K562 (cell line): ENCODE results near the gene DVL2. TPM values are rescaled to one million over a fixed set of nuclear protein-coding genes. Genes with fewer than 3 reads are reported as not detected.
A peak's percentile ranks its signal among the peaks of the same experiment; 100 is the strongest.

Experiments
- ATF7 ChIP-seq: fragments of 450-650 bp; IDR thresholded peaks from 2 replicates; pipeline ENCODE4 v1.7.1; 2014; ENCODE audit warnings: mild to moderate bottlenecking, moderate library complexity
- ELF2 ChIP-seq: fragments of 250-450 bp; sonication (Bioruptor Pico); IDR thresholded peaks from 2 replicates; pipeline ENCODE4 v1.5.0; 2021; ENCODE audit warnings: mild to moderate bottlenecking
- ETV5 ChIP-seq: sonication (generic); formaldehyde crosslinking; IDR thresholded peaks from 2 replicates; pipeline ENCODE4 v1.4.0; 2020; ENCODE audit warnings: low read depth, mild to moderate bottlenecking, missing genetic modification reagents
- HDAC2 ChIP-seq: fragments of 450-650 bp; IDR thresholded peaks from 2 replicates; pipeline ENCODE4 v1.6.1; 2016; ENCODE audit warnings: mild to moderate bottlenecking
- MTA2 ChIP-seq: fragments of 450-650 bp; IDR thresholded peaks from 2 replicates; pipeline ENCODE4 v1.6.1; 2016; ENCODE audit warnings: low read depth
- NFATC3 ChIP-seq: fragments of 450-650 bp; IDR thresholded peaks from 2 replicates; pipeline ENCODE4 v1.6.1; 2017; ENCODE audit warnings: mild to moderate bottlenecking
- POLR2A ChIP-seq: fragments of 450-650 bp; conservative IDR thresholded peaks from 2 replicates; pipeline ENCODE4 v1.6.1; 2016
- POLR2G ChIP-seq: fragments of 200-400 bp; formaldehyde crosslinking; IDR thresholded peaks from 2 replicates; pipeline ENCODE4 v1.6.1; 2017; ENCODE audit warnings: low read depth, mild to moderate bottlenecking, antibody characterized with exemption, low read length, moderate library complexity
- RAD21 ChIP-seq, 2 experiments: fragments of 250-450 bp in 1 of 2; fragments of 450-650 bp in 1 of 2; sonication (Bioruptor Pico) in 1 of 2; formaldehyde crosslinking in 1 of 2; IDR thresholded peaks in 1 of 2; conservative IDR thresholded peaks in 1 of 2; 2 replicates each; pipeline versions ENCODE4 v1.4.0 to v1.8.0; 2020 to 2022; ENCODE audit warnings: mild to moderate bottlenecking in 2 of 2, moderate library complexity in 1 of 2
- TAF1 ChIP-seq: IDR thresholded peaks from 2 replicates; pipeline ENCODE4 v1.6.1; 2011; ENCODE audit warnings: mild to moderate bottlenecking, low read length, moderate library complexity; ENCODE audit not compliant: insufficient read depth, control insufficient read depth, severe bottlenecking; ENCODE audit errors: extremely low read depth
- THRAP3 ChIP-seq: fragments of 450-650 bp; IDR thresholded peaks from 2 replicates; pipeline ENCODE4 v1.6.1; 2016; ENCODE audit warnings: mild to moderate bottlenecking, inconsistent platforms, borderline replicate concordance
- ZNF431 ChIP-seq: sonication (generic); formaldehyde crosslinking; IDR thresholded peaks from 2 replicates; pipeline ENCODE4 v1.8.0; 2022; ENCODE audit warnings: mild to moderate bottlenecking, missing genetic modification reagents
- polyA plus RNA-seq, 8 experiments: library from polyadenylated mRNA; depleted of rRNA in 4 of 8; stranded (reverse) in 5 of 8; unstranded in 3 of 8; fragments of >200 nt; fragmentation: Nextera tagmentation in 2 of 8; fragmentation: Illumina TruSeq in 1 of 8; extraction: Ambion mirVana in 2 of 8; extraction: Trizol in 1 of 8; gene quantifications; 2 replicates each; pipeline versions ENCODE4 v1.2.1 to v1.2.3, GENCODE V29; 2011 to 2014; ENCODE audit warnings: inconsistent platforms in 1 of 8, missing spikeins in 1 of 8
- total RNA-seq, 7 experiments: library from RNA; depleted of rRNA in 6 of 7; stranded (reverse); fragments of >200 nt in 6 of 7; fragmentation: Illumina TruSeq in 2 of 7; extraction: Trizol in 2 of 7; gene quantifications; 2 replicates each; pipeline versions ENCODE4 v1.2.1 to v1.2.3, GENCODE V29; 2011 to 2021; ENCODE audit warnings: low replicate concordance in 1 of 7
- TF ChIP-seq, protein P1 (sequence below): fragments of 200-800 bp; sonication (Bioruptor generic); IDR thresholded peaks from 2 replicates; pipeline ENCODE4 v1.6.1; 2017; ENCODE audit warnings: missing genetic modification characterization, missing compliant biosample characterization
- TF ChIP-seq, protein P2 (sequence below), 2 experiments: fragments of 450-650 bp; formaldehyde crosslinking in 1 of 2; IDR thresholded peaks; 2 replicates each; pipeline versions ENCODE4 v1.4.0 to v1.6.1; 2014 to 2020; ENCODE audit warnings: mild to moderate bottlenecking in 2 of 2, borderline replicate concordance in 1 of 2, low read depth in 1 of 2
- TF ChIP-seq, protein P3 (sequence below): fragments of 450-650 bp; IDR thresholded peaks from 2 replicates; pipeline ENCODE4 v1.6.1; 2018; ENCODE audit not compliant: partially characterized antibody

DVL2 gene
- total and polyA plus RNA-seq, 9 of the 15 experiments (the other 6 are each of a cell fraction or from before 2014, with no cell fraction given), result 1.3 to 49.5 (median 24.3) TPM

DNA sequence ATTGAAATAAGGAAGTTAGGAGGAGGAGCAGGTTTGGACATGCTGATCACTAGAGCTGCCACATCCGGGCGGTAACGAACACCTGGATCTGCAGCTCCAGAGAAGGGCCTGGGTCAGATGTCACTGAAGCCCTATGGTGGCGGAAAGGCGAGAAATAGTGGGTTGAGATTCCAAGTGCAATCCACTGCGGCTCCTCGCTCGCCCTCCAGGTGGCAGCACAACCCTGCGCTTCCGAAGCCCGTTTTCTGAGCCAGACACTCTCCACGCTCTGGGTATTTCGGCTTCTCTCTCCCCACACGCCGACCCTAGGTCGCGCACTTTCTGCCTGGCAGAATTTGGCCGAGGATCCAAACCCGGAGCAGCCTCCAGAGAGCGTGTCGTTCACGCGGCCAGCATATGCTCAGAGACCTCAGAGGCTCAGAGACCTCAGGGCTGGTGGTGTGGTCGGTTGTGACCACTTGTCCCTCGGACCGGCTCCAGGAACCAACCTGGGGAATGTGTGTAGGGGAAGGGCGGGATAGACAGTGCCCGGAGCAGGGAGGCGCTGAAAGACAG lies 46.3 kb upstream of the DVL2 start (continued):
- TF ChIP-seq, protein P1, sequence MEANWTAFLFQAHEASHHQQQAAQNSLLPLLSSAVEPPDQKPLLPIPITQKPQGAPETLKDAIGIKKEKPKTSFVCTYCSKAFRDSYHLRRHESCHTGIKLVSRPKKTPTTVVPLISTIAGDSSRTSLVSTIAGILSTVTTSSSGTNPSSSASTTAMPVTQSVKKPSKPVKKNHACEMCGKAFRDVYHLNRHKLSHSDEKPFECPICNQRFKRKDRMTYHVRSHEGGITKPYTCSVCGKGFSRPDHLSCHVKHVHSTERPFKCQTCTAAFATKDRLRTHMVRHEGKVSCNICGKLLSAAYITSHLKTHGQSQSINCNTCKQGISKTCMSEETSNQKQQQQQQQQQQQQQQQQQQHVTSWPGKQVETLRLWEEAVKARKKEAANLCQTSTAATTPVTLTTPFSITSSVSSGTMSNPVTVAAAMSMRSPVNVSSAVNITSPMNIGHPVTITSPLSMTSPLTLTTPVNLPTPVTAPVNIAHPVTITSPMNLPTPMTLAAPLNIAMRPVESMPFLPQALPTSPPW (CRISPR knock-in tag), result peak; percentile 30; the same call in 1 of the 2 replicates
- TF ChIP-seq TAF1, result peak; percentile 25
- peak; percentile 87 to 94 for TF ChIP-seq RAD21 (CRISPR knock-in tag; conservative IDR thresholded peaks at IDR 0.05 in 1 of 2, IDR thresholded peaks at IDR 0.05 in 1 of 2)
- 0 out of 2 replicates have a peak, but pooled peaks have one; percentile 39 for TF ChIP-seq ETV5 (CRISPR knock-in tag)
- TF ChIP-seq, protein P2, sequence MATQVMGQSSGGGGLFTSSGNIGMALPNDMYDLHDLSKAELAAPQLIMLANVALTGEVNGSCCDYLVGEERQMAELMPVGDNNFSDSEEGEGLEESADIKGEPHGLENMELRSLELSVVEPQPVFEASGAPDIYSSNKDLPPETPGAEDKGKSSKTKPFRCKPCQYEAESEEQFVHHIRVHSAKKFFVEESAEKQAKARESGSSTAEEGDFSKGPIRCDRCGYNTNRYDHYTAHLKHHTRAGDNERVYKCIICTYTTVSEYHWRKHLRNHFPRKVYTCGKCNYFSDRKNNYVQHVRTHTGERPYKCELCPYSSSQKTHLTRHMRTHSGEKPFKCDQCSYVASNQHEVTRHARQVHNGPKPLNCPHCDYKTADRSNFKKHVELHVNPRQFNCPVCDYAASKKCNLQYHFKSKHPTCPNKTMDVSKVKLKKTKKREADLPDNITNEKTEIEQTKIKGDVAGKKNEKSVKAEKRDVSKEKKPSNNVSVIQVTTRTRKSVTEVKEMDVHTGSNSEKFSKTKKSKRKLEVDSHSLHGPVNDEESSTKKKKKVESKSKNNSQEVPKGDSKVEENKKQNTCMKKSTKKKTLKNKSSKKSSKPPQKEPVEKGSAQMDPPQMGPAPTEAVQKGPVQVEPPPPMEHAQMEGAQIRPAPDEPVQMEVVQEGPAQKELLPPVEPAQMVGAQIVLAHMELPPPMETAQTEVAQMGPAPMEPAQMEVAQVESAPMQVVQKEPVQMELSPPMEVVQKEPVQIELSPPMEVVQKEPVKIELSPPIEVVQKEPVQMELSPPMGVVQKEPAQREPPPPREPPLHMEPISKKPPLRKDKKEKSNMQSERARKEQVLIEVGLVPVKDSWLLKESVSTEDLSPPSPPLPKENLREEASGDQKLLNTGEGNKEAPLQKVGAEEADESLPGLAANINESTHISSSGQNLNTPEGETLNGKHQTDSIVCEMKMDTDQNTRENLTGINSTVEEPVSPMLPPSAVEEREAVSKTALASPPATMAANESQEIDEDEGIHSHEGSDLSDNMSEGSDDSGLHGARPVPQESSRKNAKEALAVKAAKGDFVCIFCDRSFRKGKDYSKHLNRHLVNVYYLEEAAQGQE (IDR thresholded peaks at IDR 0.05; ENCODE audit: borderline replicate concordance), result peak; percentile 91
- TF ChIP-seq, protein P2 (CRISPR knock-in tag; IDR thresholded peaks at IDR 0.05; ENCODE audit: low read depth), result no peak
- TF ChIP-seq POLR2G, result peak; percentile 77
- no peak for TF ChIP-seq ELF2
- peak; percentile 42 for TF ChIP-seq ATF7
- peak; percentile 83 for TF ChIP-seq ZNF431 (CRISPR knock-in tag)
- no peak for TF ChIP-seq THRAP3
- TF ChIP-seq, protein P3, sequence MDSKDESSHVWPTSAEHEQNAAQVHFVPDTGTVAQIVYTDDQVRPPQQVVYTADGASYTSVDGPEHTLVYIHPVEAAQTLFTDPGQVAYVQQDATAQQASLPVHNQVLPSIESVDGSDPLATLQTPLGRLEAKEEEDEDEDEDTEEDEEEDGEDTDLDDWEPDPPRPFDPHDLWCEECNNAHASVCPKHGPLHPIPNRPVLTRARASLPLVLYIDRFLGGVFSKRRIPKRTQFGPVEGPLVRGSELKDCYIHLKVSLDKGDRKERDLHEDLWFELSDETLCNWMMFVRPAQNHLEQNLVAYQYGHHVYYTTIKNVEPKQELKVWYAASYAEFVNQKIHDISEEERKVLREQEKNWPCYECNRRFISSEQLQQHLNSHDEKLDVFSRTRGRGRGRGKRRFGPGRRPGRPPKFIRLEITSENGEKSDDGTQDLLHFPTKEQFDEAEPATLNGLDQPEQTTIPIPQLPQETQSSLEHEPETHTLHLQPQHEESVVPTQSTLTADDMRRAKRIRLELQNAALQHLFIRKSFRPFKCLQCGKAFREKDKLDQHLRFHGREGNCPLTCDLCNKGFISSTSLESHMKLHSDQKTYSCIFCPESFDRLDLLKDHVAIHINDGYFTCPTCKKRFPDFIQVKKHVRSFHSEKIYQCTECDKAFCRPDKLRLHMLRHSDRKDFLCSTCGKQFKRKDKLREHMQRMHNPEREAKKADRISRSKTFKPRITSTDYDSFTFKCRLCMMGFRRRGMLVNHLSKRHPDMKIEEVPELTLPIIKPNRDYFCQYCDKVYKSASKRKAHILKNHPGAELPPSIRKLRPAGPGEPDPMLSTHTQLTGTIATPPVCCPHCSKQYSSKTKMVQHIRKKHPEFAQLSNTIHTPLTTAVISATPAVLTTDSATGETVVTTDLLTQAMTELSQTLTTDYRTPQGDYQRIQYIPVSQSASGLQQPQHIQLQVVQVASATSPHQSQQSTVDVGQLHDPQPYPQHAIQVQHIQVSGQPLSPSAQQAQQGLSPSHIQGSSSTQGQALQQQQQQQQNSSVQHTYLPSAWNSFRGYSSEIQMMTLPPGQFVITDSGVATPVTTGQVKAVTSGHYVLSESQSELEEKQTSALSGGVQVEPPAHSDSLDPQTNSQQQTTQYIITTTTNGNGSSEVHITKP, result peak; percentile 41
- no peak for TF ChIP-seq HDAC2
- TF ChIP-seq NFATC3, result no peak
- peak; percentile 44; the same call in 1 of the 2 replicates for TF ChIP-seq POLR2A
- no peak for TF ChIP-seq MTA2
